ENCODE results near the gene CXXC5.
A peak's percentile ranks its signal among the peaks of the same experiment; 100 is the strongest.

DNA sequence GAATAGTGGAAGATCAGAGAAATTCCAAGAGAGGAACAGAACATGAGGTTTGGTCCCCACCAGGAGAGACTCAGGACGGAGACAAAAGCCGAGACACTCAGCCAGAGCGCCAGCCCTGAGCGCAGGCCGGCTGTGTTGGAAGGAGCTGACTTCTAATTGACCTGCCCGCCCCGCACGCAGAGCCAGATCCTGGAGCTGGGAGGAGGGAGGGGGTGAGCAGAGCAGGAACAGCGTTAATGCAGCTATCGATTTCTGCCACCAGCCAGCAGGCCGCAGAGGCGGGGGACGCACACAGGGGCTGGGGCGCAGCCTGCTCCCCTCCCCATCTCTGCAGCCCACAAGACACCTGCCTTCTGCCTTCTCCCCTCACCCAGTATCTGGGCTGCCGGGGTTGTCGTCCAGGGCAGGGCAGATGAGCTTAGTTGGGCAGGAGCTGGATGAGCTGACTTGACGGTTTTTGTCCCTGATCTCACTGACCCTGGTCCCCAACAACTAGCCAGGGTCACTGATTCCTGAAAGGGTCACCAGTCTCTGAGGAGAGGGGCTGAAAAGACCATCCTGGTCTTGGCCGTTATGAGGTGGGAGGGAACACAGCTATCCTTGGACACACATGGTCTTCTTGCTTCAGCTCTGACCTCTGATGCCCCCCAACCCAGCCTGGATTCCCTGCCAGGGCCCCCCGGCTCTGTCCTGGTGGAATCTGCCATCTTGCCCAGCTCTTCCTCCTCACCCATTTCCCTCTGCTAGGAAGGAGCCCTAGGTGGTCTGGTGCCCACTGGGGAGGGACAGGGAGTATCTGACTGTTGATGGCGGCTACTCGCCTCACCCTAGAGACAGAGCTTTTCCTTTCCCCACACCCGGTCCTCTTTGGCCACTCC is 29.8 kb downstream of the CXXC5 start:
- TF ChIP-seq RAD21 (conservative IDR thresholded peaks at IDR 0.05) (peak; percentile 16), POLR2AphosphoS5 (IDR thresholded peaks at IDR 0.05) (peak; percentile 36), EP300 (conservative IDR thresholded peaks at IDR 0.05; ENCODE audit: poor library complexity, severe bottlenecking) (no peak)
- TF ChIP-seq, protein P1, sequence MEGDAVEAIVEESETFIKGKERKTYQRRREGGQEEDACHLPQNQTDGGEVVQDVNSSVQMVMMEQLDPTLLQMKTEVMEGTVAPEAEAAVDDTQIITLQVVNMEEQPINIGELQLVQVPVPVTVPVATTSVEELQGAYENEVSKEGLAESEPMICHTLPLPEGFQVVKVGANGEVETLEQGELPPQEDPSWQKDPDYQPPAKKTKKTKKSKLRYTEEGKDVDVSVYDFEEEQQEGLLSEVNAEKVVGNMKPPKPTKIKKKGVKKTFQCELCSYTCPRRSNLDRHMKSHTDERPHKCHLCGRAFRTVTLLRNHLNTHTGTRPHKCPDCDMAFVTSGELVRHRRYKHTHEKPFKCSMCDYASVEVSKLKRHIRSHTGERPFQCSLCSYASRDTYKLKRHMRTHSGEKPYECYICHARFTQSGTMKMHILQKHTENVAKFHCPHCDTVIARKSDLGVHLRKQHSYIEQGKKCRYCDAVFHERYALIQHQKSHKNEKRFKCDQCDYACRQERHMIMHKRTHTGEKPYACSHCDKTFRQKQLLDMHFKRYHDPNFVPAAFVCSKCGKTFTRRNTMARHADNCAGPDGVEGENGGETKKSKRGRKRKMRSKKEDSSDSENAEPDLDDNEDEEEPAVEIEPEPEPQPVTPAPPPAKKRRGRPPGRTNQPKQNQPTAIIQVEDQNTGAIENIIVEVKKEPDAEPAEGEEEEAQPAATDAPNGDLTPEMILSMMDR (IDR thresholded peaks at IDR 0.05; ENCODE audit: poor library complexity, severe bottlenecking) = no peak

All from neural cell (in vitro differentiated cells).